SK-N-SH treated with all-trans-retinoic acid at 6 μM for 48 hours (cell line): ENCODE measurements around the gene DNAJC17.

Experiments
- ARNTL ChIP-seq: fragments of 450-650 bp; formaldehyde crosslinking; IDR thresholded peaks from 2 replicates; pipeline ENCODE4 v1.5.0; 2020; ENCODE audit warnings: low read depth, mild to moderate bottlenecking, moderate library complexity, borderline replicate concordance
- GLIS3 ChIP-seq: fragments of 250-450 bp; sonication (Bioruptor Pico); IDR thresholded peaks from 2 replicates; pipeline ENCODE4 v1.5.0; 2020; ENCODE audit warnings: mild to moderate bottlenecking, moderate library complexity
- ISL1 ChIP-seq: fragments of 250-450 bp; sonication (Bioruptor Pico); IDR thresholded peaks from 2 replicates; pipeline ENCODE4 v2.1.2; 2022; ENCODE audit warnings: mild to moderate bottlenecking, moderate library complexity
- RARB ChIP-seq: fragments of 250-450 bp; sonication (Bioruptor Pico); IDR thresholded peaks from 2 replicates; pipeline ENCODE4 v1.8.0; 2021; ENCODE audit warnings: mild to moderate bottlenecking, moderate library complexity
- ZC3H10 ChIP-seq: fragments of 250-450 bp; sonication (Bioruptor Pico); IDR thresholded peaks from 2 replicates; pipeline ENCODE4 v1.5.1; 2021; ENCODE audit warnings: mild to moderate bottlenecking, moderate library complexity
- ZFP3 ChIP-seq: fragments of 250-450 bp; sonication (Bioruptor Pico); IDR thresholded peaks from 2 replicates; pipeline ENCODE4 v1.5.0; 2020; ENCODE audit warnings: mild to moderate bottlenecking, moderate library complexity
- ZFP30 ChIP-seq: fragments of 450-650 bp; formaldehyde crosslinking; IDR thresholded peaks from 2 replicates; pipeline ENCODE4 v1.5.0; 2022; ENCODE audit warnings: mild to moderate bottlenecking, moderate library complexity
- TF ChIP-seq, protein P1 (sequence below): fragments of 250-450 bp; sonication (Bioruptor Pico); IDR thresholded peaks from 2 replicates; pipeline ENCODE4 v1.5.0; 2020; ENCODE audit warnings: mild to moderate bottlenecking, moderate library complexity
- TF ChIP-seq, protein P2 (sequence below): fragments of 250-450 bp; sonication (Bioruptor Pico); IDR thresholded peaks from 2 replicates; pipeline ENCODE4 v1.8.0; 2020; ENCODE audit warnings: mild to moderate bottlenecking, moderate library complexity, borderline replicate concordance

DNA sequence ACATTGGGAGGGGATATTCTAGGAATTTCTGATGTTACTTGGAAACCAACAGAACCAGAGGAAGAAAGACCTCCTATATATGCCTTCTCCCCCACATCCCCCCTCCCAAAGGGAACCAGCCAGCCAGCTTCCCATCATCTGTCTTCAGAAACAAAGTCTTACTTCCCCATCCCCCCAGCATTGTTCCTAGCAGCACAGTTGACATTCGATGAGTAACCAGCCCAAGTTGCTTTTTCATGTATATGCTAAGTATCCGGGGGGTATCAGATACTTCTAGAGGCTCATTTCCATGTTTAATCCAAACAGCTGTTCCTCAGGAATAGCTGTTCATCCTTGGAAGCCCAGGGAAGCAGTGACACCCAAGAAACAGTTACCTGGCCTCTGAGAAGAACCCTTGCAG lies 68.2 kb downstream of the DNAJC17 start:
- TF ChIP-seq RARB (CRISPR knock-in tag), result no peak
- TF ChIP-seq ZFP3 (CRISPR knock-in tag), result no peak
- TF ChIP-seq GLIS3 (CRISPR knock-in tag), result no peak
- TF ChIP-seq, protein P1, sequence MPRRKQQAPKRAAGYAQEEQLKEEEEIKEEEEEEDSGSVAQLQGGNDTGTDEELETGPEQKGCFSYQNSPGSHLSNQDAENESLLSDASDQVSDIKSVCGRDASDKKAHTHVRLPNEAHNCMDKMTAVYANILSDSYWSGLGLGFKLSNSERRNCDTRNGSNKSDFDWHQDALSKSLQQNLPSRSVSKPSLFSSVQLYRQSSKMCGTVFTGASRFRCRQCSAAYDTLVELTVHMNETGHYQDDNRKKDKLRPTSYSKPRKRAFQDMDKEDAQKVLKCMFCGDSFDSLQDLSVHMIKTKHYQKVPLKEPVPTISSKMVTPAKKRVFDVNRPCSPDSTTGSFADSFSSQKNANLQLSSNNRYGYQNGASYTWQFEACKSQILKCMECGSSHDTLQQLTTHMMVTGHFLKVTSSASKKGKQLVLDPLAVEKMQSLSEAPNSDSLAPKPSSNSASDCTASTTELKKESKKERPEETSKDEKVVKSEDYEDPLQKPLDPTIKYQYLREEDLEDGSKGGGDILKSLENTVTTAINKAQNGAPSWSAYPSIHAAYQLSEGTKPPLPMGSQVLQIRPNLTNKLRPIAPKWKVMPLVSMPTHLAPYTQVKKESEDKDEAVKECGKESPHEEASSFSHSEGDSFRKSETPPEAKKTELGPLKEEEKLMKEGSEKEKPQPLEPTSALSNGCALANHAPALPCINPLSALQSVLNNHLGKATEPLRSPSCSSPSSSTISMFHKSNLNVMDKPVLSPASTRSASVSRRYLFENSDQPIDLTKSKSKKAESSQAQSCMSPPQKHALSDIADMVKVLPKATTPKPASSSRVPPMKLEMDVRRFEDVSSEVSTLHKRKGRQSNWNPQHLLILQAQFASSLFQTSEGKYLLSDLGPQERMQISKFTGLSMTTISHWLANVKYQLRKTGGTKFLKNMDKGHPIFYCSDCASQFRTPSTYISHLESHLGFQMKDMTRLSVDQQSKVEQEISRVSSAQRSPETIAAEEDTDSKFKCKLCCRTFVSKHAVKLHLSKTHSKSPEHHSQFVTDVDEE, result no peak
- TF ChIP-seq, protein P2, sequence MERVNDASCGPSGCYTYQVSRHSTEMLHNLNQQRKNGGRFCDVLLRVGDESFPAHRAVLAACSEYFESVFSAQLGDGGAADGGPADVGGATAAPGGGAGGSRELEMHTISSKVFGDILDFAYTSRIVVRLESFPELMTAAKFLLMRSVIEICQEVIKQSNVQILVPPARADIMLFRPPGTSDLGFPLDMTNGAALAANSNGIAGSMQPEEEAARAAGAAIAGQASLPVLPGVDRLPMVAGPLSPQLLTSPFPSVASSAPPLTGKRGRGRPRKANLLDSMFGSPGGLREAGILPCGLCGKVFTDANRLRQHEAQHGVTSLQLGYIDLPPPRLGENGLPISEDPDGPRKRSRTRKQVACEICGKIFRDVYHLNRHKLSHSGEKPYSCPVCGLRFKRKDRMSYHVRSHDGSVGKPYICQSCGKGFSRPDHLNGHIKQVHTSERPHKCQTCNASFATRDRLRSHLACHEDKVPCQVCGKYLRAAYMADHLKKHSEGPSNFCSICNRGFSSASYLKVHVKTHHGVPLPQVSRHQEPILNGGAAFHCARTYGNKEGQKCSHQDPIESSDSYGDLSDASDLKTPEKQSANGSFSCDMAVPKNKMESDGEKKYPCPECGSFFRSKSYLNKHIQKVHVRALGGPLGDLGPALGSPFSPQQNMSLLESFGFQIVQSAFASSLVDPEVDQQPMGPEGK (CRISPR knock-in tag), result no peak
- no peak for TF ChIP-seq ISL1 (CRISPR knock-in tag)
- no peak for TF ChIP-seq ZC3H10 (CRISPR knock-in tag)
- TF ChIP-seq ZFP30 (CRISPR knock-in tag), result no peak
- no peak for TF ChIP-seq ARNTL
